HEK293T (cell line): Measurements from ENCODE around the gene OPCML.

Experiments used
- BHLHE40 ChIP-seq: fragments of 450-650 bp; IDR thresholded peaks from 2 replicates; pipeline ENCODE4 v1.6.1; 2016; ENCODE audit warnings: mild to moderate bottlenecking, moderate library complexity, borderline replicate concordance
- ELF4 ChIP-seq: fragments of 450-650 bp; IDR thresholded peaks from 2 replicates; pipeline ENCODE4 v1.6.1; 2017; ENCODE audit warnings: antibody characterized with exemption
- FOXA1 ChIP-seq: fragments of 450-650 bp; IDR thresholded peaks from 2 replicates; pipeline ENCODE4 v1.6.1; 2016; ENCODE audit warnings: mild to moderate bottlenecking
- FOXK2 ChIP-seq: fragments of 450-650 bp; IDR thresholded peaks from 2 replicates; pipeline ENCODE4 v1.6.1; 2016; ENCODE audit warnings: mild to moderate bottlenecking
- FOXM1 ChIP-seq: fragments of 450-650 bp; IDR thresholded peaks from 2 replicates; pipeline ENCODE4 v1.6.1; 2017; ENCODE audit warnings: mild to moderate bottlenecking, borderline replicate concordance
- NFRKB ChIP-seq: fragments of 450-650 bp; IDR thresholded peaks from 2 replicates; pipeline ENCODE4 v1.6.1; 2016; ENCODE audit warnings: mild to moderate bottlenecking, moderate library complexity
- SUZ12 ChIP-seq: fragments of 450-650 bp; IDR thresholded peaks from 2 replicates; pipeline ENCODE4 v1.6.1; 2016; ENCODE audit warnings: mild to moderate bottlenecking

DNA sequence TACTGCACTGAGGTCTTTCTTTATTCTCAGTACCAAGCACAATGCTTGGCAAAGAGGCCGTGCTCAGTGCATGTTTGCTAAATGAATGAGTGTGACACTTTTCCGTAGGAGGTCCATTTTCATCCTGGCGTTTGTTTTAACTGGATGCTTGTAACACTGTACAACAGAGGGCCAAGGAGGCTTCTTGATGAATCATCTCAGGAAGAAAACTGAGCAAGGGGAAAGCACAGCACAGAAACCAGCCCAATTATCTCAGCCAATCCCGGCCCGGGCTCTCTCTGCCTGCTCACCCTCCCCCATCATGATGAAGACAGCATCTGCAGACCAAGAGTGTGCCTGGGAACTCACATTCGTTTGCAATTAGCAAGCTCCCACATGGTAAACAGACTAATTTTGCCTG is 570.3 kb downstream of the OPCML start:
- TF ChIP-seq FOXM1: no peak
- no peak for TF ChIP-seq SUZ12
- no peak for TF ChIP-seq NFRKB
- no peak for TF ChIP-seq BHLHE40
- no peak for TF ChIP-seq FOXK2
- no peak for TF ChIP-seq FOXA1
- no peak for TF ChIP-seq ELF4
